NCI-H446 (cell line): ENCODE results near the gene GABRG3.
"Not testable (repeated sequence)": the region's sequence is repeated elsewhere in the genome, so short reads cannot be mapped to it uniquely, and the experiment has no call there.

Experiments
- DNase-seq, 2 experiments: peaks; one replicate each; lab custom pipeline; 2025; lab: John Stamatoyannopoulos, UW

GABRG3 gene

GRCh38 chr15:27182561-27183110 lies 211.7 kb downstream of the GABRG3 start:
- DNase-seq = no peak

- DNase-seq = no peak
Observed at GRCh38 chr15:27183201-27183600, 212.2 kb downstream of the GABRG3 start.

GRCh38 chr15:27191515-27191914 lies 220.5 kb downstream of the GABRG3 start:
- DNase-seq = not testable (repeated sequence)

DNA sequence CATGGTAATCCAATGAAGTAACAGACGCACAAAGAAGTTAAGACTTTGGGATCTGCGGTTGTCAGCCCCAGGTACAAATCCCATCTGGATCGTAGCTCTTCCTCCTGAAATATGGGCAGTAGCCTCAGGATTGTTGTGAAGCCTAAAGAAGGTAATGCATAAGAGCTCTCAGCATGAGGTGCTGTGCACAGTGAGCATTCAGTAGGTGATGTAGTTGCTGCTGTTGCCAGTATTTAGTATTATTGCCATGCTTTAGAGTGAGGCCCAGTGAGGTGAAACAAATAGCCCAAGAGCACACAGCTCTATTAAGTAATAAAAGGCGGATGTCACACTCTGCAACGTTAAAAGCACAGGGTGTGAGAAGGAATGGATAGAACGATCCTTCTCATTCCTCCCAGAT lies 225.7 kb downstream of the GABRG3 start:
- no peak for DNase-seq

DNA sequence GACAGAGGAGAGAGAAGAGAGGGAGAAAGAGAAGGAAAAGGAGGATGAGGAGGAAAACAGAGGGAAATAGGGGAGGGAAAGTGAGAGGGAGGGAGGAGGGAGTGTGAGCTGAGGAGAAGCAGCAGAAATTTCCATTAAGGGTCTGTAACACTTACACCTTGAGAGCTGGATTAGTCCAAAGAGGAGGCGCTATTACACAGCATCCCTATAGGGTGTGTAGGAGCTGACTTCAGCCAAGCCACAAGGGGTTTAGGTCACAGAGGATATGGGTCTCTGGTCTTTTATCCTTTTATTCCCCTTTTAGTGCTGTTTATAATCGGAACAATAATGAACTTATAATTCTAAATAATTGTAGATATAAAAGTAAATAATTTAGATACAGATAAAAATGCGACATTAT lies 230.4 kb downstream of the GABRG3 start:
- DNase-seq = no peak

- DNase-seq = no peak
Observed at GRCh38 chr15:27210176-27210575, 239.2 kb downstream of the GABRG3 start.

GRCh38 chr15:27214032-27214431 lies 243.1 kb downstream of the GABRG3 start:
- no peak for DNase-seq

- DNase-seq = no peak
Observed at GRCh38 chr15:27214961-27215360, 244.0 kb downstream of the GABRG3 start.

DNA sequence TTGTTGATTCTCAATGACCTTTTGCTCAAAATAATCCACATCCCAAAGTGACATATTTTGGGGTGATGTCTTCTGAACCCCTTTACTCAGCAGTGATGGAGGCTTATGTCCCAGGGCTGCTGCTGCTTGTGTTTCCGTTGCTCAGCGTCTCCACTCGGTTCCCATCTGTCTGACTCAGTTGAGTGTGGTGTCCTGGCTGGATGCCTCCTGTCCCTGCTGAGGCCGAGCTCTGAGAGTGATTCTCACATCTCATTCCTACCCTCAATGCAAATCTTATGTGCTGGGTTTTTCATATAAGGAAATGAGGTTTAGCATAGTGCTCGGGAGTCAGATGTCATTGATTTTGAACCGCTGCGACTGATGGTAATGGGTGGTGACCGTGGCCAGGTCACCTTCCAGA lies 247.4 kb downstream of the GABRG3 start:
- no peak for DNase-seq

- DNase-seq = no peak
Observed at GRCh38 chr15:27219636-27220035, 248.7 kb downstream of the GABRG3 start.

- DNase-seq = no peak
Observed at GRCh38 chr15:27220199-27220598, 249.2 kb downstream of the GABRG3 start.

- no peak for DNase-seq
Observed at GRCh38 chr15:27222479-27222878, 251.5 kb downstream of the GABRG3 start.

- no peak for DNase-seq
Observed at GRCh38 chr15:27223179-27223578, 252.2 kb downstream of the GABRG3 start.

- no peak for DNase-seq
Observed at GRCh38 chr15:27231811-27232210, 260.8 kb downstream of the GABRG3 start.

- no peak for DNase-seq
Observed at GRCh38 chr15:27232876-27233275, 261.9 kb downstream of the GABRG3 start.

- no peak for DNase-seq
Observed at GRCh38 chr15:27234593-27234992, 263.6 kb downstream of the GABRG3 start.

DNA sequence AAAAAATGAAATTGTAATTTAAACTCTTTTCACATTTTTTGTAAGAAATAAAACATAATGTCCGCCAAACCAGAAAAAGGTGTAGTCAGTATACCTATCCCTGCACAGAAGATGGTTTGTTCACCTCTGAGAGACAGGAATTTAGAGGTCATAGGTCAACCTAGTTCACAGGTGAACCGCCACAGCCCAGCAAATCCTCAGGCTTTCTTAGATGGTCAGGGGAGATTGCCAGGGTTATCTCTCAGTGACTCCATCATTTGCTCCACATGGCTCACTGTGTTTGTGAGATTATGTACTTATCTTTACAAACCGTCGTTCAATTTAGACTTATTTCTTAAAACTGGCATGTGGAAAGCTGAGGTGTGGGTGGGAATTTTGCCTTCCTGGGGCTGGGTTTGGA lies 264.2 kb downstream of the GABRG3 start:
- no peak for DNase-seq

GRCh38 chr15:27235681-27236080 lies 264.7 kb downstream of the GABRG3 start:
- no peak for DNase-seq

DNA sequence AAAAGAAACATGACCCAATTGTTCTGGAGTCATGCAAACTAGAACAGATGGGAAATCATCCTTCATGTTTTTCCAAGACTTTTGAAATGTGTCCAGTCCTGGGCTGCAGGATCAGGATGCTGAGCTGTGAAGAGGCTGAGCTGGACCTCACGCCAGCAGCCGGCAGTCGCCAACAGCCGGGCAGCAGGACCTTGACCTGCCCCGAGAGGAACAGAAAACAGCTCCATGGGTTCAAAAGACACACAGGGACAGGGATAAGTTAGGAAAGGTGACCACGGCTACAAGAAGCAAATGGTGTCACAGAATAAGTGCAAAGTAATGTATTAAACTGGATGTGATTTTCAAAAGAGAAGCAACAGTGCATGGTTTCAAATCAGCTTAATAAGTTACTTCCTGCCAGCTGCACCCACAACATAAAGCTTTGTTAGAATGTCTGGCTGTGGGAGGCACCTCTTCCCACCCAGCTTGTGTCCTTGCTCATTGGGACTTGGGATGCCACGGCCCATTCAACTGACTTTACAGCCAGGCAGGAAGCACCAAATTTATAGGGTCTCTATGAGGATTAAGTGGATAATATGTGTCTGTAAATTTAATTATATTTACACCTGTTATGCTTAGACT lies 266.4 kb downstream of the GABRG3 start:
- DNase-seq = no peak

DNA sequence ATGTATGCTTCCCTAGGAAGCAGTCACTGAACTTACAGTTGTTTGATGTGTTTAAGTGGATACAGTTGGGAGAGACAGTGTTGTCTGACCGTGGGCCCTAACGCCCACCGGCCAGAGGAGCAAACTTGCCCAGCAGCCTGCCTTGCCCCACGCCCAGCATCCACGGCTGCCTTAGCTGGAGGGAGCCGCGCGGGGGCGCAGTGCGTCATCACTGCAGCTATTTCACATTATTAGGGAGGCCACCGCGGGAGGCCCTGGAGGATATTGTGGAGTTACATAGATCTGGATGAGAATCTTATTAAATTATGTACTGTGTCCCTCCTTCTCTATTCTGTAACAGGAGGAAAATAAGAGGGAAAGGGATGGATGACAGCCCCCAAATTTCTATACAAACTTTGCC lies 267.2 kb downstream of the GABRG3 start:
- no peak for DNase-seq

DNA sequence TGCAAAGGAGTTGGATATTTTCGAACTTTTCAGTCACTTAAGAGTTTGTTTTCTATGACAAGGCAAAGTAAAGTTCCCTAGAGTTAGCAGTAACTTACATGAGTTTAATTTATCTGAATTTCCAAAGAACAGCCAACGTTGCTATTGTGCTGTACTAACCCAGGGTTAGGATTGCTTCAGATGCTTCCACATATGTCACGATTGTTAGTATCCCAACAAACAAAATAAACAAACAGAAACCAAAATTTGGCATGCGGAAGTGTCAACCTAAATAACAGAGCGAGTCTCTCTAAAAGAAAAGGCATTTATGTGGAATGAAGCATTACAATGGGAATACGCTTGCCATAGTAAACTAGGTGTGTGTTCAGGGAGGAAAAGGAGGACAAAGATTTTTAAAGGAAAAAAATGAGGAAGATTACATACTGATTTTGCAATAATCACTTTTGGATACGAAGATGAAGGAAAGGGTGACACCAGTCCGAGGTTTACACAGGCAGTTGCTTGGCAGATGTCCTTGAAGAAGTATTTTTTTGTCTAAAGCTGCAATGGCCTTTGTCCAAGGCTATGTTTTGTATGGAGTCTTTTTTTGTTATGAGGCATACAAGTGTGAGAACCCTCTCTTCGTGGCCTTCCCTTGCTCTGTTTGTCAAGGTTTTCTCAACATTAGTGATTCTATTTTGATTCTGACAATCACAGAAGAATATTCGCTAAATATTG lies 267.9 kb downstream of the GABRG3 start:
- DNase-seq = no peak

- DNase-seq = no peak
Observed at GRCh38 chr15:27241943-27242342, 271.0 kb downstream of the GABRG3 start.

DNA sequence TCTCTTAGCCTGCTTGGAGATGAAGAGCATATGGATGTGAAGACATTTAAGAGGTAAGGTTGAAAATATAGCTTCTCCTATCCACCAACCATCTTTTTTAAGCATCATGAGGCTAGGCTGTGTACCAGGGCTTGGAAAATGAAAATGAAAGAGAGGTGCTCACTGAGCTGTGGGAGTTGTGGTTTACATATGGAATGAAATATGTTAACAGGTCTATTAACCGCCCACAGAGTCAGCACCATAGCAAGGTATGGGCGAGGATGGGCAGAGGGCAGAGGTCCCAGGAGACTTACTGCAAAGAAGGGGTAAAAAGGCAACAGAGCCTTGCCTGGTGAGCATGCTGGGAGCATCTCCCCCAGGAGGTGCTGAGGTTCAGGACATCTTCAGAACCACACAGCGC lies 273.1 kb downstream of the GABRG3 start:
- DNase-seq = no peak

DNA sequence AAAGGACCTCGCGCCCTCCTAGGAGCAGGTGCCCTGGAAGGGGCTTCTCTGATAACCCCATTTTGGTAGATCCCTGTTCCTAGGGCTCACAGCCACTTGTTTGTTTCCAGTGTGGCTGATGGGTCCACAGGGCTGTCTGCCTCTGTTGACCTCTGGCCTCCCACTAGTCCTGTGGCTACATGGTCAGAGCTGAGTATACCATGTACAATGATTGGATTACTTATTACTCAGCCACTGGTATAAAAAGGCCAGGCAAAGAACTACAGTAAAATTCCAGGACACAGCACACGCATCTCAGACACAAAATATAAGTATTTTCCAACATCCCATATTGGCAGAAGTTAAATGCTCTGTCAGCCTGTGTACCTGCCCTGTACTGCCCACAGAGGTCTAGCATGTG lies 277.3 kb downstream of the GABRG3 start:
- no peak for DNase-seq
